Measurements from ENCODE around the gene MAPKAP1.

Gene MAPKAP1

GRCh38 chr9:125537442-125538091 lies 169.4 kb downstream of the MAPKAP1 start:
- no peak for DNase-seq (ENCODE audit: low read depth in 3 of 3, low spot score in 1 of 3)

- no peak for DNase-seq (ENCODE audit: low read depth in 3 of 3, low spot score in 1 of 3)
Measured at GRCh38 chr9:125536776-125537175, 170.2 kb downstream of the MAPKAP1 start.

GRCh38 chr9:125536167-125536772 lies 170.7 kb downstream of the MAPKAP1 start:
- no peak for DNase-seq (ENCODE audit: low read depth in 3 of 3, low spot score in 1 of 3)

GRCh38 chr9:125534971-125535701 lies 171.9 kb downstream of the MAPKAP1 start:
- no peak for DNase-seq (ENCODE audit: low read depth in 3 of 3, low spot score in 1 of 3)

- DNase-seq (ENCODE audit: low read depth in 3 of 3, low spot score in 1 of 3), result no peak
Measured at GRCh38 chr9:125532812-125533594, 174.0 kb downstream of the MAPKAP1 start.

- DNase-seq (ENCODE audit: low read depth in 3 of 3, low spot score in 1 of 3), result no peak
Measured at GRCh38 chr9:125532412-125532811, 174.6 kb downstream of the MAPKAP1 start.

- no peak for DNase-seq (ENCODE audit: low read depth in 3 of 3, low spot score in 1 of 3)
Measured at GRCh38 chr9:125529589-125530515, 177.2 kb downstream of the MAPKAP1 start.

- no peak for DNase-seq (ENCODE audit: low read depth in 3 of 3, low spot score in 1 of 3)
Measured at GRCh38 chr9:125529107-125529506, 177.9 kb downstream of the MAPKAP1 start.

GRCh38 chr9:125527471-125528002 lies 179.5 kb downstream of the MAPKAP1 start:
- DNase-seq (ENCODE audit: low read depth in 3 of 3, low spot score in 1 of 3), result no peak

- DNase-seq (ENCODE audit: low read depth in 3 of 3, low spot score in 1 of 3), result no peak
Measured at GRCh38 chr9:125525921-125526631, 180.9 kb downstream of the MAPKAP1 start.

GRCh38 chr9:125524583-125525355 lies 182.2 kb downstream of the MAPKAP1 start:
- no peak for DNase-seq (ENCODE audit: low read depth in 3 of 3, low spot score in 1 of 3)

- no peak for DNase-seq (ENCODE audit: low read depth in 3 of 3, low spot score in 1 of 3)
Measured at GRCh38 chr9:125523681-125524080, 183.3 kb downstream of the MAPKAP1 start.

GRCh38 chr9:125522328-125522725 lies 184.7 kb downstream of the MAPKAP1 start:
- DNase-seq (ENCODE audit: low read depth in 3 of 3, low spot score in 1 of 3), result no peak

- no peak for DNase-seq (ENCODE audit: low read depth in 3 of 3, low spot score in 1 of 3)
Measured at GRCh38 chr9:125521462-125522327, 185.3 kb downstream of the MAPKAP1 start.

- no peak for DNase-seq (ENCODE audit: low read depth in 3 of 3, low spot score in 1 of 3)
Measured at GRCh38 chr9:125519734-125520133, 187.3 kb downstream of the MAPKAP1 start.

- no peak for DNase-seq (ENCODE audit: low read depth in 3 of 3, low spot score in 1 of 3)
Measured at GRCh38 chr9:125517577-125517976, 189.4 kb downstream of the MAPKAP1 start.

- DNase-seq (ENCODE audit: low read depth in 3 of 3, low spot score in 1 of 3), result no peak
Measured at GRCh38 chr9:125515983-125516940, 190.7 kb downstream of the MAPKAP1 start.
